Measurements from ENCODE around the gene PRX.

DNA sequence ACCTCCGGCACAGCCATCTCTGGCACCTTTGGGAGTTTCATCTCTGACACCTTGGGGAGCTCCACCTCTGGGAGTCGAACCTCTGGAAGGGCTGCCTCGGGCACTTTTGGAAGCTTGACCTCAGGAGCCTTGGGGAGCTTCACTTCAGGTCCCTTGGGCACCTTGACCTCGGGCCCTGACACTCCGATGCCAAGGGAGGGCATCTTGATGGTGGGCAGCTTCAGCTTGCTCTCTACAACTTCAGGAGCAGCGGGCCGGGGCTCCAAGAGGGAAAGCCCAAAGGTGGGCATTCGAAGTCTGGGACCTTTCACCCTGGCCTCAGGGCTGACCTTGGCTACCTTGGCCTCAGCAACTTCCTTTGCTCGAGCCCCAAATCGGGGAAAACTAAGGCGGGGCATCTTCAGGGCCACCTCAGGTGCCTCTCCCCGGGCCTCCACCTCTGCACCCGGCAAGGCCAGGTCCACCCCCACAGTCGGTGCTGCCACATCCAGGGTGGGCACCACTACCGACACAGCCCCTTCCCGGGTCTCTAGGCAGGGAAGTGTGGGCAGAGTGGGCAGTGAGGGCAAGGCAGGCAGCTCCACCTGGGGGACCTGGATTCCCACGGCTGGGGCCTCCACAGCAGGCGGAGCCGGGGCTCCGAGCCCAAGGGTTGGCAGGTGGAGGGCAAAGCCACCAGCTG lies 16.2 kb downstream of the PRX start:
- TF ChIP-seq POLR2A (IDR thresholded peaks at IDR 0.05) (no peak), EP300 (IDR thresholded peaks at IDR 0.05) (no peak)
- TF ChIP-seq, protein P1, sequence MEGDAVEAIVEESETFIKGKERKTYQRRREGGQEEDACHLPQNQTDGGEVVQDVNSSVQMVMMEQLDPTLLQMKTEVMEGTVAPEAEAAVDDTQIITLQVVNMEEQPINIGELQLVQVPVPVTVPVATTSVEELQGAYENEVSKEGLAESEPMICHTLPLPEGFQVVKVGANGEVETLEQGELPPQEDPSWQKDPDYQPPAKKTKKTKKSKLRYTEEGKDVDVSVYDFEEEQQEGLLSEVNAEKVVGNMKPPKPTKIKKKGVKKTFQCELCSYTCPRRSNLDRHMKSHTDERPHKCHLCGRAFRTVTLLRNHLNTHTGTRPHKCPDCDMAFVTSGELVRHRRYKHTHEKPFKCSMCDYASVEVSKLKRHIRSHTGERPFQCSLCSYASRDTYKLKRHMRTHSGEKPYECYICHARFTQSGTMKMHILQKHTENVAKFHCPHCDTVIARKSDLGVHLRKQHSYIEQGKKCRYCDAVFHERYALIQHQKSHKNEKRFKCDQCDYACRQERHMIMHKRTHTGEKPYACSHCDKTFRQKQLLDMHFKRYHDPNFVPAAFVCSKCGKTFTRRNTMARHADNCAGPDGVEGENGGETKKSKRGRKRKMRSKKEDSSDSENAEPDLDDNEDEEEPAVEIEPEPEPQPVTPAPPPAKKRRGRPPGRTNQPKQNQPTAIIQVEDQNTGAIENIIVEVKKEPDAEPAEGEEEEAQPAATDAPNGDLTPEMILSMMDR (IDR thresholded peaks at IDR 0.05) = no peak
